Immature natural killer cell (primary cell): Measurements from ENCODE around the gene GRM4. TPM values are rescaled to one million over a fixed set of nuclear protein-coding genes. Genes with fewer than 3 reads are reported as not detected.

Experiments
- DNase-seq, 3 donors: peaks; one replicate each; pipeline ENCODE4 v3.0.0; 2022; ENCODE audit warnings: mixed read lengths in 1 of 3
- H3K27ac Mint-ChIP-seq, 6 donors: one replicate each; pipeline ENCODE4 v1.8.0; 2020; ENCODE audit warnings: mixed read lengths in 6 of 6, mild to moderate bottlenecking in 5 of 6, inconsistent platforms in 4 of 6, moderate library complexity in 3 of 6
- H3K27me3 Mint-ChIP-seq, 3 donors: one replicate each; pipeline ENCODE4 v1.8.0; 2020 to 2021; ENCODE audit warnings: low read depth in 3 of 3, mild to moderate bottlenecking in 3 of 3, mixed read lengths in 3 of 3, moderate library complexity in 3 of 3, inconsistent platforms in 1 of 3
- H3K36me3 Mint-ChIP-seq, 3 donors: one replicate each; pipeline ENCODE4 v1.8.0; 2020; ENCODE audit warnings: mixed read lengths in 3 of 3, inconsistent platforms in 2 of 3, mild to moderate bottlenecking in 2 of 3
- H3K4me1 Mint-ChIP-seq, 2 donors: one replicate each; pipeline ENCODE4 v1.8.0; 2020; ENCODE audit warnings: inconsistent platforms in 2 of 2, mild to moderate bottlenecking in 2 of 2, mixed read lengths in 2 of 2, moderate library complexity in 1 of 2
- H3K4me3 Mint-ChIP-seq, 5 donors: one replicate each; pipeline ENCODE4 v1.8.0; 2020; ENCODE audit warnings: mild to moderate bottlenecking in 5 of 5, mixed read lengths in 5 of 5, inconsistent platforms in 3 of 5, moderate library complexity in 3 of 5
- H3K9me3 Mint-ChIP-seq, 6 donors: one replicate each; pipeline ENCODE4 v1.8.0; 2020; ENCODE audit warnings: mild to moderate bottlenecking in 6 of 6, mixed read lengths in 6 of 6, inconsistent platforms in 4 of 6, moderate library complexity in 3 of 6
- polyA plus RNA-seq, 3 donors: library from polyadenylated mRNA; unstranded; fragments of 300-500 nt; fragmentation: Illumina TruSeq; gene quantifications; one replicate each; pipeline ENCODE4 v1.2.3, GENCODE V29; 2021

GRM4 gene
- polyA plus RNA-seq, 3 donors from 2014 or later: not detected

DNA sequence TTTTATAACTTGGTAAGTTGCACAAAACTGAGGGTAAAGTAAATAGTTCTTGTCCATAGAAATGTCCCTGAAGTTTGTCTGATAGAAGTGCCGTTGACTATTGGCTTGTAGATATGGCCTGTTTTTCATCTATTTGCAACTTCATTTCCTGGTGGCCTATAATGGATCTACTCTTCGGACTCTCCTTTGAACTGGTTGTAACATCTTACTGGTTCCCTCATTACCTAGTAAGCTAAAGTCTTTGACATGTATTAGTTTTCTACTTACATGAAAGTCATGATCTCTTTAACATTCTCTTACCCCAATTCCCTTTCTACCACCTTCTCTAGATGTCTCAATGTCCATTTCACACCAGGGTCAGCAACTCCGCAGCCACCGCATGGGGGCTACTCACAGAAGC is 146.3 kb downstream of the GRM4 start:
- no peaks in the 10 kb centered on the region for H3K4me1 Mint-ChIP-seq
- no peak overlapping the region for H3K4me3 Mint-ChIP-seq
- no peak for DNase-seq
- H3K27ac Mint-ChIP-seq: no peak overlapping the region
- H3K36me3 Mint-ChIP-seq: peaks cover 0 to 12% (median 0%) of the 10 kb centered on the region in 3 donors
- H3K27me3 Mint-ChIP-seq: peaks cover 2 to 11% (median 8%) of the 10 kb centered on the region in 3 donors
- peaks cover 0 to 8% (median 1%) of the 10 kb centered on the region in 6 donors for H3K9me3 Mint-ChIP-seq

DNA sequence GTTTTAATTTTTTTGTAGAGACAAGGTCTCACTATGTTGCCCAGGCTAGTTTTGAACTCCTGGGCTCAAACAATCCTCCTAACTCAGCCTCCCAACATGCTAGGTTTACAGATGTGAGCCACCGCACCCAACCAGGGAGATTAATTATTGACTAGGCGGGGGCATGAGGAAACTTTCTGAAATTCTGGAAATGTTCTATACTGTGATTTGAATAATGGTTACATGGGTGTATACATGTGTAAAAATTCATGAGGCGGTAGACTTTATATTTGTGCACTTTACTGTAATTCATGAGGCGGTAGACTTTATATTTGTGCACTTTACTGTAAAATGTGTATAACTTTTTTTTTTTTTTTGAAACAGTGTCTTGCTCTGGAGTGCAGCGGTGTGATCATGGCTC is 147.2 kb downstream of the GRM4 start:
- peaks cover 2 to 16% (median 8%) of the 10 kb centered on the region in 3 donors for H3K27me3 Mint-ChIP-seq
- H3K9me3 Mint-ChIP-seq: peaks cover 0 to 8% (median 0%) of the 10 kb centered on the region in 6 donors
- no peak for DNase-seq
- H3K4me1 Mint-ChIP-seq: no peaks in the 10 kb centered on the region
- H3K36me3 Mint-ChIP-seq: peaks cover 0 to 8% (median 0%) of the 10 kb centered on the region in 3 donors
- H3K27ac Mint-ChIP-seq: no peak overlapping the region
- H3K4me3 Mint-ChIP-seq: no peak overlapping the region

DNA sequence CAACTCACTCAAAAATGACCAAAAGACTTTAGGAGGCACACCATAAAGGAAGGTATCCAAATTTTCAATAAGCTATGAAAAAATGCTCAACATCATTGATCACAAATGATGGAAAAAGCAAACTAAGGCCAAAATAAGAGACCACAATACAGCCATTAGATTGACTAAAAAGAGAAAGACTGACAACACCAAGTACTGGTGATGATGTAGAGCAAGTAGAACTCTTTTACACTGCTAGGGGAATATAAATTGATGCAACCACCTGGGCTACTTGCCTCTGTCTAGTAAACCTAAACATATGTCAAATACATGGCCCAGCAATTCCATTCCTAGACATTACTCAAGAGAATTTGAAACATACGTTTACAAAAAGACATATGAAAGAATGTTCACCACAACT is 148.6 kb downstream of the GRM4 start:
- H3K27me3 Mint-ChIP-seq: peaks cover under 1 to 16% (median 8%) of the 10 kb centered on the region in 3 donors
- H3K36me3 Mint-ChIP-seq: peaks cover 0 to 8% (median 0%) of the 10 kb centered on the region in 3 donors
- DNase-seq: no peak
- no peak overlapping the region for H3K4me3 Mint-ChIP-seq
- H3K27ac Mint-ChIP-seq: no peak overlapping the region
- H3K4me1 Mint-ChIP-seq: no peaks in the 10 kb centered on the region
- H3K9me3 Mint-ChIP-seq: peaks cover 0 to 8% (median 0%) of the 10 kb centered on the region in 6 donors

DNA sequence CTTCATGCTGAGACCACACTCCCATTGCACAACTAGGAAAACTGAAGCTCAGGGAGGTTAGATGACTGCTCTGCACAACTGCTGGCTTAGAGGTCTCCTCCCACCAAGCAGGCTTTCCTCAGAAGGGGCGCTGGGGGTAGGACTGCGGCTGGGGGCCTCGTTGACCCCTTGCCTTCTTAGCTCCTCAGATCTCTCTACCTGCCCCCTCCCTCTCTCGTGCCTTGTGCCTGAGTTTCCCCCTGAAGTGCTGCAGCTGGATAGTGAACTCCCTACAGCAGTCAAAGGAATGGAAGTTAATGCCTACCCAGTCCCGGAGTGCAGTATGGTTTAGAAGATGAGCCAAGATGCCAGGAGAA is 149.8 kb downstream of the GRM4 start:
- DNase-seq: no peak
- peaks cover 0 to 8% (median 0%) of the 10 kb centered on the region in 3 donors for H3K36me3 Mint-ChIP-seq
- peaks cover 2 to 11% (median 8%) of the 10 kb centered on the region in 3 donors for H3K27me3 Mint-ChIP-seq
- peak overlapping the region in 1 of 6 donors; percentile 65 for H3K27ac Mint-ChIP-seq
- H3K4me3 Mint-ChIP-seq: no peak overlapping the region
- peaks cover 0 to 8% (median 0%) of the 10 kb centered on the region in 6 donors for H3K9me3 Mint-ChIP-seq
- H3K4me1 Mint-ChIP-seq: no peaks in the 10 kb centered on the region

DNA sequence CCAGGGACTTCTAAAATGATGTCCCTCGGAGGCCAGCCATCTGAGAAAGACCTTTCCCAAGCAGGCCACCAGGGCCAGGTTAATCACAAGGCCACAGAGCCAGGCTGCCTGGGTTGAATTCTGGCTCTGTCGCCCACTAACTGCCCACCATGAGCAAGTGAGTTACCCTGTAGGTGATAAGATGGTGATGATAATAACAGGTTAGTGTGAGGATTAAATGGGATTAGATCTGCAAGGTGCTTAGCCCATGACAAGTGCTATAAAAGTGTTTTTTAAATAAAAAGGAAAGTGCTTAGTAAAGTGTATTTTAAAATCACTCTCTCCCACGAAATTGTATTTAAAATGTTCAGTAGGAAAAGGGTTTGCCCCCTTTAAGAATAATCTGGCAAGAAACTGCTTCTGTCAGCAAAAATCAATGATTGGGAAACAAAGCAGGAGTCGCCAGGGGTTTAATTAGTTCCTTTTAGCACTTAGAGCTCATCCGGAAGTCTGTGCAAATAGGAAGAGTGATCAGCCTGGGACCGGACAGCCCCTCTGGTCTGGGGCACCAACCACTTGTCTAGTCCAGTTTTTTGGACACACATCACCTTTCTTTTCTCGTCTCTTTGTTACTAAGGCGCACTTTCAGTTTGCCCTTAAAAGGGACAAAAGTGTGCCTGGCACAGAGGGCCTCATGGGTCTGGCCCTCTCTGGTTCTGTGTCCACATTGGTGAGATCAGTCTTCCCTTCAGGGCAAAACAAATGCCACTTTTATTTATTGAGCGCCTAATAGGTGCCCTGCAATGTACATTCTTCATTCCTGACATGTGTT is 150.4 kb downstream of the GRM4 start:
- H3K4me1 Mint-ChIP-seq: no peaks in the 10 kb centered on the region
- DNase-seq: no peak
- peaks cover 2 to 8% (median 5%) of the 10 kb centered on the region in 3 donors for H3K27me3 Mint-ChIP-seq
- peaks cover 0 to 8% (median 0%) of the 10 kb centered on the region in 3 donors for H3K36me3 Mint-ChIP-seq
- peaks cover 0 to 8% (median 0%) of the 10 kb centered on the region in 6 donors for H3K9me3 Mint-ChIP-seq
- H3K4me3 Mint-ChIP-seq: no peak overlapping the region
- no peak overlapping the region for H3K27ac Mint-ChIP-seq

DNA sequence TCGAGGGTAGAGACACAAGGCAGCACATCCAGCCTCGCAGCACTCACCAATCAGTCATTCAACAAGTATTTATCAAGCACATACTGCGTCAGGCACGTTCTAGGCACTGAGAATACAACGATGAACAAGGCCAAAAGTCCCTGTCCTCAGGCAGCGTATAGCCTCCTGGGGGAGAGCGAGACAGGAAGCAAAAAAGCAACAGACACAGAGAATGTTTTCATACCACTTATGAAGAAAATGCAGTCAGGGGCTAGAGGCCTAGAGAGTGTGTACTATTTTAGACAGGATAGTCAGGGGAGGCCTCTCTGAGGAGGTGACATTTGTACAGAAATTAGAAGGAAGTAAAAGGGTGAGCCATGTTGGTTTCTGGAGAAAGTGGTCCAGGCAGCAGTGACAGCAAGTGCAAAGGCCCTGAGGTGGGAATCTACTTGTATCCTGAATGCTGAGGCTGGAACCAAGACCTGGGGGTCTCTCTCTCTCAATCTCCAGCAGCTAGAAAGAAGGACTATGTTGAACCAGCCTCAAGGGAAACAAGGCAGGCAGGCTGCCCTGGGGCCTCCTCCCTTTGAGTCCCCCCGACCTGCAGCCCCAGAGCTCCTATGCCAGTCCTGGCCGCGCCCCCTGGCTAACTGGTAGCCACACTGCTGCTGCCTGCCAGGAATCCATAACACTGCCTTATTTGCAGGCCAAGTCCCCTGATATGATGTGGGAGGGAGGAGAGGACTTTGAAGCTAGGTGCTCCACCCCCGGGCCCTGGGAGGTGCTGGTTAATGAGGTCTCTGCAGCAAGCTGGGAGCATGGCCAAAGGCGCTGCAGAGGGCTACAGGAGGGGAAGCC is 151.2 kb downstream of the GRM4 start:
- H3K4me3 Mint-ChIP-seq: no peak overlapping the region
- peaks cover 2 to 7% (median 5%) of the 10 kb centered on the region in 3 donors for H3K27me3 Mint-ChIP-seq
- no peak overlapping the region for H3K27ac Mint-ChIP-seq
- no peaks in the 10 kb centered on the region for H3K4me1 Mint-ChIP-seq
- H3K36me3 Mint-ChIP-seq: peaks cover 0 to 8% (median 0%) of the 10 kb centered on the region in 3 donors
- DNase-seq: no peak
- peaks cover 0 to 8% (median 0%) of the 10 kb centered on the region in 6 donors for H3K9me3 Mint-ChIP-seq

DNA sequence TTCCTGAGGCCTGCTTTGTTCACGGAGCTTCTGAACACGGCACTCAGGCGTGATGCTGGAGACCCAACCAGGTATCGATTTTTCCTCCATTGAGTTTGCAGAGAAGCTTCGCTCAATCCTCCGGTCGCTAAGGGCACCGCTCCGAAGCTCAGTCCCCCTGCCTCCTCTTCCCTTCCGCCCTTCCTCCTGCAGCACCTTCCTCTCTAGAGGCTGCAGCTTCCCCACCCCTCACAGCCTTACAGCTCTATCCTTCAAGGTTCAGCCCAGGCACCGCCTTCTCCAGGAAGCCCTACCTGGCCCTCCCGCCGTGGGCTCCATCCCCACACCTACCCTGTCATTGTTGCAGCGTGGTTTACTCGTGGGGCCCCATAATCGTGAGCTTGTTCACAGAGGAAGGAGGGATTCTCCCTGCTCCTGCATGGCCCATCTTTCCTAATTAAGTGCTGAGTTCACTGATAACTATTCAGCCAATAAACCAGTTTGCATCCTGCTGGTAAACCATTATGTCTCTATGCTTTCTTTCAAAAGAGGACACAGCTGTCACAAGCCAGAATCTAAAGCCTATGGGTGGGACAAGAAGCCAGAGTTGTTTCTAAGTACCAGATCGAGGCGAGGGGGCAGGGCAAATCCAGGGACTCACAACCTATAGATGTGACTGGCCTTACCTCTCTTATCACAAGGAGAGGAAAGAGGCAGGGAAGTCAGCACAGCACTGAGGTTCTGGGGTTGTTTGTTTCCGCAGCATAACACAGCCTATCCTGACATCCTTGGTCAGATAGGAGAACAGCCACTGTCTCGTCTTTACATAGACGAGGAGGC is 152.0 kb downstream of the GRM4 start:
- H3K27ac Mint-ChIP-seq: no peak overlapping the region
- no peak overlapping the region for H3K4me3 Mint-ChIP-seq
- H3K4me1 Mint-ChIP-seq: no peaks in the 10 kb centered on the region
- peaks cover 0 to 8% (median under 1%) of the 10 kb centered on the region in 6 donors for H3K9me3 Mint-ChIP-seq
- no peak for DNase-seq
- H3K36me3 Mint-ChIP-seq: peaks cover 0 to 8% (median 0%) of the 10 kb centered on the region in 3 donors
- peaks cover 2 to 7% (median 7%) of the 10 kb centered on the region in 3 donors for H3K27me3 Mint-ChIP-seq

DNA sequence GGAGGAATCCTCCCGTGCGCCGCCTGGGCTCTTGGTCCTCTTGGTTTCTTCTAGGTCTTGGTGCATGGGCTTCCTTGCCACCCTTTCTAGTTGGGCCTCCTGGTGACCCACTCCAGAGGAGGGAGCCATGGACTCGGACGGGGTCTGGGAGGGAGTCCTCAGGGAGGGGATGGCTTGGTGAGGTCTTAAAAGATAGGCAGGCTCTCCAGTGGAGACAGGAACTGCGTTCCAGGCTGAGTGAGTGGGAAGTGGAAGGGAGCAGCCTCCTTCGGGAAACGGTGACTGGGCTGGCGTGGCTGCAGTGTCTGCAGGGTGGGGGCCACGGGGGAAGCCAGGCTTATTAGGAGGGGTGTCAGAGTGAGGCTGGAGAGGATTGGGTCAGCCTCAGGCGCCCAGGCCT is 152.8 kb downstream of the GRM4 start:
- DNase-seq: no peak
- Mint-ChIP-seq H3K27ac (no peak overlapping the region), H3K36me3 (peaks cover 0 to 8% (median 0%) of the 10 kb centered on the region in 3 donors), H3K4me1 (no peaks in the 10 kb centered on the region), H3K9me3 (peaks cover 0 to 8% (median under 1%) of the 10 kb centered on the region in 6 donors), H3K27me3 (peaks cover 2 to 7% (median 7%) of the 10 kb centered on the region in 3 donors), H3K4me3 (no peak overlapping the region)

DNA sequence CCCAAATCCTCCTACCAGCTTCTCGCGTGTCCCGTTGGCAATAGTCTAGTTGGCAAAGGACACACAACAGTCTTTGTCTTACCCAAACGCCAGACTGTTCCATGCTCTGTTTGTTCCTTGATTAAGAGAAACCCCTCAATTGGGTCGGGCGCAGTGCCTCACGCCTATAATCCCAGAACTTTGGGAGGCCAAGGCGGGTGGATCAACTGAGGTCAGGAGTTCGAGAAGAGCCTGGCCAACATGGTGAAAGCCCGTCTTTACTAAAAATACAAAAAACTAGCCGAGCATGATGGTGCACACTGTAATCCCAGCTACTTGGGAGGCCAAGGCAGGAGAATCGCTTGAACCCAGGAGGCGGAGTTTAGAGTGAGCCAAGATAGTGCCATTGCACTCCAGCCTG is 153.7 kb downstream of the GRM4 start:
- DNase-seq: no peak
- Mint-ChIP-seq H3K27me3 (peaks cover 3 to 7% (median 5%) of the 10 kb centered on the region in 3 donors), H3K27ac (no peak overlapping the region), H3K4me3 (no peak overlapping the region), H3K9me3 (peaks cover 0 to 7% (median under 1%) of the 10 kb centered on the region in 6 donors), H3K36me3 (peaks cover 0 to 5% (median 0%) of the 10 kb centered on the region in 3 donors), H3K4me1 (no peaks in the 10 kb centered on the region)

DNA sequence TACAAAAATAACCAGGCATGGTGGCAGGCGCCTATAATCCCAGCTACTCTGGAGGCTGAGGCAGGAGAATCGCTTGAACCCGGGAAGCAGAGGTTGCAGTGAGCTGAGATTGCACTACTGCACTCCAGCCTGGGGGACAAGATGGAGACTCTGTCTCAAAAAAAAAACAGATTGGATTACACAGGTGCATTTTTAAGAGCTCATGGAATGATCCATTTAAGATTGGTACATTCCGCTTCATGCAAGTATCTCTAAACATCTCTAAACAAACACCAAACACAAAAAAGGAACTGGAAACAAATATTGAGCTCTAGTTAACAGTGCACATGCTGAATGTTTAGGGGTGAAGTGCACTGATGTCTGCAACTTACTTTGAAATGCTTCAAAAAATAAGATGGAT is 154.3 kb downstream of the GRM4 start:
- Mint-ChIP-seq H3K9me3 (peaks cover 0 to 2% (median 0%) of the 10 kb centered on the region in 6 donors), H3K4me1 (no peaks in the 10 kb centered on the region), H3K27me3 (peaks cover 3 to 5% (median 5%) of the 10 kb centered on the region in 3 donors), H3K4me3 (no peak overlapping the region), H3K36me3 (no peaks in the 10 kb centered on the region), H3K27ac (no peak overlapping the region)
- no peak for DNase-seq

DNA sequence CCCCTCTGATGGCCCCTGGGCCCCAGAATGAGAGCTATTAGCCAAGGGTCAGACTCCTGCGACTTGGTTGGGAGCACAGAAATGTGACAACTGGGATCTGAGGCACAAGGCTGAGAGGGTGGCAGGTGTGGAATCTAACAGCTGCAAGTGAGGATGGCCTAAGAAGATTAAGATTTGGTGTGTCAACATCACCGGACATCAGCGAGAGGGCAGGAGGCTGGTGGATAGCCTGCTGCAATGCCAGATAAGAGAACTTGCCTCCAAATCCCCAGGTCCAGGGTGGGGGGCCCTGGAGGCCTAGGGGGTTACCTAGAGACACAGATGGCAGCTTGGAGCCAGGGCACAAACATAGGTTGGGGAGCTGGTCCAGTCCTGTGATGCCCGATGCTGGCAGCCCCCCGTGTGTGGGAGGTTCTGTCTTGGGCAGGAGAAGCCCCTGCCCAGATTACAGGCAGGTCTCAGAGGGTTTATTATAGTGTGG is 155.8 kb downstream of the GRM4 start:
- H3K4me1 Mint-ChIP-seq: no peaks in the 10 kb centered on the region
- H3K27ac Mint-ChIP-seq: no peak overlapping the region
- DNase-seq: no peak
- no peaks in the 10 kb centered on the region for H3K36me3 Mint-ChIP-seq
- H3K27me3 Mint-ChIP-seq: peaks cover 3 to 8% (median 5%) of the 10 kb centered on the region in 3 donors
- H3K9me3 Mint-ChIP-seq: peaks cover 0 to 2% (median 0%) of the 10 kb centered on the region in 6 donors
- H3K4me3 Mint-ChIP-seq: no peak overlapping the region

DNA sequence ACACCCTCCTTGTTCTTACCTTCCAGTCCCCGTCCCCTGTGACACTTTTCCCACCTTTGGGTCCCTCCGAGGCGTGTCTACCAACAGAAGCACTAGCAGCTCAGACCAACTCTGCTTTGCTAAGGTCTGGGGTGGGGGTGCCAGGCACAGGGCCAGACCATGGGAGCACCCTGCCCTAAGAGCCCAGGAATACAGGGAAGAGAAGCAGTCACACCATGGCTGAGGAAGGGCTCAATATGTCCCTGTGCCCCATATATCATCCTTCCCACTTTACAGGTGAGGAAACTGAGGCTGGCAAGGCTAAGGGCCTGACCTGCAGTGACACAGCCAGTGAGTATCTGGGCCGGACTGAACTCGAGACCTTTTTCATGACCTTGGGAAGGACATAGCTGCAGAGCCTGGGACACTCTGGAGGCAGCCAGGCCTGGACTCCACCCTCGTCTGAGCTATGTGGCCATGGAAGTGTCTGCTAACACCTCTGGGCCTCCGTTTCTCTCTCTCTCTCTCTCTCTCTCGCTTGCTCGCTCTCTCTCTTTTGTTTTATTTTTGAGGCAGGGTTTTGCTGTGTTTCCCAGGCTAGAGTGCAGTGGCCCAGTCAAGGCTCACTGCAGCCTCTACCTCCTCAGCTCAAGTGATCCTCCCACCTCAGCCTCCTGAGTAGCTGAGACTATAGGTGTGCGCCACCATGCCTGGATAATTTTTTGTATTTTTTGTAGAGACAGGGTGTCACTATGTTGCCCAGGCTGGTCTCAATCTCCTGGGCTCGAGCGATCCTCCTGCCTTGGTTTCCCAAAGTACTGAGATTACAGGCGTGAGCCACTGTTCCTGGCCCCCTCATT is 156.7 kb downstream of the GRM4 start:
- no peaks in the 10 kb centered on the region for H3K36me3 Mint-ChIP-seq
- H3K4me1 Mint-ChIP-seq: no peaks in the 10 kb centered on the region
- peaks cover 0 to 2% (median 0%) of the 10 kb centered on the region in 6 donors for H3K9me3 Mint-ChIP-seq
- H3K4me3 Mint-ChIP-seq: no peak overlapping the region
- H3K27ac Mint-ChIP-seq: no peak overlapping the region
- no peak for DNase-seq
- H3K27me3 Mint-ChIP-seq: peaks cover 3 to 9% (median 4%) of the 10 kb centered on the region in 3 donors
